ENCODE results near the gene SDHC.

SDHC gene

GRCh38 chr1:161274874-161275273, 39.3 kb upstream of the SDHC start:
- in situ Hi-C loops (cut with MboI; ENCODE audit: low pct_unique_long_range_greater_than_20kb, low sequenced_read_pairs, unreplicated experiment), result loop anchor here (10.0 kb wide), 1 partner anchor 50 kb away; the partner anchor contains the start of genes APOA2 and TOMM40L
- DNase-seq (ENCODE audit: low spot score), result no peak
- no peak for TF ChIP-seq CTCF (IDR thresholded peaks at IDR 0.05; ENCODE audit: extremely low read depth, insufficient read depth, missing control alignments)

- in situ Hi-C loops (cut with MboI; ENCODE audit: low pct_unique_long_range_greater_than_20kb, low sequenced_read_pairs, unreplicated experiment), result no loop called here
- no peak for TF ChIP-seq CTCF (IDR thresholded peaks at IDR 0.05; ENCODE audit: extremely low read depth, insufficient read depth, missing control alignments)
- no peak for DNase-seq (ENCODE audit: low spot score)
Measured at GRCh38 chr1:161282991-161283390, 31.2 kb upstream of the SDHC start.

- DNase-seq (ENCODE audit: low spot score), result no peak
- in situ Hi-C loops (cut with MboI; ENCODE audit: low pct_unique_long_range_greater_than_20kb, low sequenced_read_pairs, unreplicated experiment), result no loop called here
- TF ChIP-seq CTCF (IDR thresholded peaks at IDR 0.05; ENCODE audit: extremely low read depth, insufficient read depth, missing control alignments), result no peak
Measured at GRCh38 chr1:161285113-161285512, 29.1 kb upstream of the SDHC start.

- in situ Hi-C loops (cut with MboI; ENCODE audit: low pct_unique_long_range_greater_than_20kb, low sequenced_read_pairs, unreplicated experiment), result no loop called here
- no peak for TF ChIP-seq CTCF (IDR thresholded peaks at IDR 0.05; ENCODE audit: extremely low read depth, insufficient read depth, missing control alignments)
- DNase-seq (ENCODE audit: low spot score), result no peak
Measured at GRCh38 chr1:161285521-161285920, 28.7 kb upstream of the SDHC start.

GRCh38 chr1:161287482-161288054, 26.6 kb upstream of the SDHC start:
- in situ Hi-C loops (cut with MboI; ENCODE audit: low pct_unique_long_range_greater_than_20kb, low sequenced_read_pairs, unreplicated experiment), result no loop called here
- DNase-seq (ENCODE audit: low spot score), result no peak
- TF ChIP-seq CTCF (IDR thresholded peaks at IDR 0.05; ENCODE audit: extremely low read depth, insufficient read depth, missing control alignments), result no peak

GRCh38 chr1:161290779-161291178, 23.4 kb upstream of the SDHC start:
- TF ChIP-seq CTCF (IDR thresholded peaks at IDR 0.05; ENCODE audit: extremely low read depth, insufficient read depth, missing control alignments), result no peak

More at GRCh38 chr1:161290779-161291178, 23.4 kb upstream of the SDHC start:
- DNase-seq (ENCODE audit: low spot score), result no peak
- in situ Hi-C loops (cut with MboI; ENCODE audit: low pct_unique_long_range_greater_than_20kb, low sequenced_read_pairs, unreplicated experiment), result no loop called here
